Spleen (tissue), 7 donors: ENCODE results near the gene EML6.

Source experiments
- POLR2A ChIP-seq, 3 donors: fragments of 450-650 bp; IDR thresholded peaks; one replicate each; pipeline ENCODE4 v1.5.1; 2017; ENCODE audit warnings: antibody characterized with exemption in 3 of 3, mild to moderate bottlenecking in 1 of 3
- POLR2AphosphoS5 ChIP-seq, 3 donors: sonication (generic); formaldehyde crosslinking; IDR thresholded peaks; one replicate each; pipeline ENCODE4 v1.5.1; 2017; ENCODE audit warnings: antibody characterized with exemption in 3 of 3
- TF ChIP-seq, protein P1 (sequence below), 11 experiments: fragments of 200-600 bp in 7 of 11; fragments of 450-650 bp in 4 of 11; sonication (generic) in 4 of 11; IDR thresholded peaks in 8 of 11; conservative IDR thresholded peaks in 3 of 11; 1 replicate in 7 of 11; 2 replicates in 4 of 11; pipeline versions ENCODE4 v1.4.0 to v1.8.0; 2016 to 2021; ENCODE audit warnings: antibody characterized with exemption in 11 of 11, inconsistent platforms in 4 of 11, mild to moderate bottlenecking in 1 of 11
- donor health status: DM: no; HTN: no; CAD: no; lungs with moderate emphysema.
- donor health status: DM: no; HTN: no; CAD: no.
- donor health status: DM: no; HTN: no; CAD: no.

GRCh38 chr2:54864096-54864495 lies 140.6 kb downstream of the EML6 start:
- TF ChIP-seq POLR2A (IDR thresholded peaks at IDR 0.05) (no peak), POLR2AphosphoS5 (IDR thresholded peaks at IDR 0.05) (no peak)
- TF ChIP-seq, protein P1, sequence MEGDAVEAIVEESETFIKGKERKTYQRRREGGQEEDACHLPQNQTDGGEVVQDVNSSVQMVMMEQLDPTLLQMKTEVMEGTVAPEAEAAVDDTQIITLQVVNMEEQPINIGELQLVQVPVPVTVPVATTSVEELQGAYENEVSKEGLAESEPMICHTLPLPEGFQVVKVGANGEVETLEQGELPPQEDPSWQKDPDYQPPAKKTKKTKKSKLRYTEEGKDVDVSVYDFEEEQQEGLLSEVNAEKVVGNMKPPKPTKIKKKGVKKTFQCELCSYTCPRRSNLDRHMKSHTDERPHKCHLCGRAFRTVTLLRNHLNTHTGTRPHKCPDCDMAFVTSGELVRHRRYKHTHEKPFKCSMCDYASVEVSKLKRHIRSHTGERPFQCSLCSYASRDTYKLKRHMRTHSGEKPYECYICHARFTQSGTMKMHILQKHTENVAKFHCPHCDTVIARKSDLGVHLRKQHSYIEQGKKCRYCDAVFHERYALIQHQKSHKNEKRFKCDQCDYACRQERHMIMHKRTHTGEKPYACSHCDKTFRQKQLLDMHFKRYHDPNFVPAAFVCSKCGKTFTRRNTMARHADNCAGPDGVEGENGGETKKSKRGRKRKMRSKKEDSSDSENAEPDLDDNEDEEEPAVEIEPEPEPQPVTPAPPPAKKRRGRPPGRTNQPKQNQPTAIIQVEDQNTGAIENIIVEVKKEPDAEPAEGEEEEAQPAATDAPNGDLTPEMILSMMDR (IDR thresholded peaks at IDR 0.05 in 8 of 11, conservative IDR thresholded peaks at IDR 0.05 in 3 of 11), result no peak
